ENCODE results near the gene HCN1. TPM values are rescaled to one million over a fixed set of nuclear protein-coding genes. Genes with fewer than 3 reads are reported as not detected.

HCN1 gene
- total RNA-seq, 1 experiment from 2014 or later, result not detected

GRCh38 chr5:45288746-45289145 is 407.4 kb downstream of the HCN1 start:
- DNase-seq (ENCODE audit: low spot score), result no peak

DNA sequence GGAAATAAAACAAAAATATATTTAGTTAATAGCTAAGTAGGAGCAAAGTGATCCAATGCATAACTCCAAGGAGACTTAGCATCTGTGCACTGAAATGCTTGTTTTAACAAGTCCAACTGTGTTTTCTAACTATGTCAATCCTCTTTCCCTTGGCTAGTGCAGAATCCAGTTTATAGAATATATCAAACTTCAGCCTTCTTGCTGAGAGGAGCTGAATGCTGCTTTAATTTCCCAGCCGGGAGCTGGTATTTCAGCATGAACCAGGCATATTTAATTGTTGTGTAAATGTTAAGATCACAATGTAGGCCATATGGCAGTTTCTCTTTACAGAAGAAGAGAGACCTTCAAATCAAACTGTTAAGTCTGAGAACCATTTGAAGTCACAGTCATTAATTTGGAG is 411.7 kb downstream of the HCN1 start:
- DNase-seq (ENCODE audit: low spot score), result no peak

DNA sequence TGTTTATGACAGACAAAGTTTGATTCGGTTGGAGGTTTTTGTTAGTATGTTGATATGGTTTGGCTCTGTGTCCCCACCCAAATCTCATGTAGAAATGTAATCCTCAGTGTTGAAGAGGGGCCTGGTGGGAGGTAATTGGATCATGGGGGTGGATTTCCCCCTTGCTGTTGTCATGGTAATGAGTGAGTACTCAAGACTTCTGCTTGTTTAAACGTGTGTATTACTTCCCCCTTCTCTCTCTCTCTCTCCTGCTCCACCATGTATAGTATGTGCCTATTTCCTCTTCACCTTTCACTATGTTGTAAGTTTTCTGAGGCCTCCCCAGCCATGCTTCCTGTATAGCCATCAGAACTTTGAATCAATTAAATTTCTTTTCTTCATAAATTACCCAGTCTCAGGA is 415.1 kb downstream of the HCN1 start:
- DNase-seq (ENCODE audit: low spot score), result no peak

DNA sequence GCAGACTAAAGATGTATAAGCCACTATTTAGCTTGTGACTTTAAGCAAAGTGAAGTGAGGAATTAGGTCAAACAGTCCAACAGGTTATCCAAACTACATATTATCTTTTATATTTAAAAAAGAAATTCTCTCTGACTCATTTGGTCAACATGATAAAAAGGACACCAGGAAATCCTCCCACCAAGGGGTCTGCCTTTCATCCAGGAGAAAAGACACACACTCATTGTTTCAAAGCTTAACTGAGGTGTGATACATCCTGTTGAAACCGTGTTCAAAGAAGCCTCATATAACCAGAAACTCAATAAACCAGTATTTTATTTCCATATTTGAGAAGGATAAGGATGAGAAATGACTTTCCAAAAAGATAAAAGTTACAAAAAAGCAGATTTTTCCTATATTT is 417.1 kb downstream of the HCN1 start:
- peak; percentile 26 for DNase-seq (ENCODE audit: low spot score)

GRCh38 chr5:45277860-45278259 is 418.3 kb downstream of the HCN1 start:
- DNase-seq (ENCODE audit: low spot score), result peak; percentile 55

DNA sequence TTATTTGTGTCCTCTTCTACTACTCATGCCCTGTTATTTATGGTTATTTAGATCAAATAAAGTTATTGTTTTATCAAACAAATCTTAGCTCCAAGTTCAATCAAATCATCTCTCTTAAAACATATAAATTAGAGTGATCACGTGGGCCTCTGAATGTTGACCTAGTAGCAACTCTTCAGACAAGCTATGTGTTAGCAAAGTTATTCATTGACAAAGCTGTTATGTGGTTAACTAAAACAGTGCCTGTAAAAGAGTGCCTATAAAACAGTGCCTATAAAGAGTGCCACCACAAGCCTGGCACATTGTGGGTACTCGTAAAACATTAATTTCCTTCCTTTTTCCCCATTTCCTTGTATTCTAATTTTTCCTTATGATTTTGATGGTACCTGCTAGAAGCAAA is 421.9 kb downstream of the HCN1 start:
- no peak for DNase-seq (ENCODE audit: low spot score)

GRCh38 chr5:45271626-45272025 is 424.6 kb downstream of the HCN1 start:
- no peak for DNase-seq (ENCODE audit: low spot score)

GRCh38 chr5:45264447-45264846 is 431.7 kb downstream of the HCN1 start:
- DNase-seq (ENCODE audit: low spot score), result no peak

DNA sequence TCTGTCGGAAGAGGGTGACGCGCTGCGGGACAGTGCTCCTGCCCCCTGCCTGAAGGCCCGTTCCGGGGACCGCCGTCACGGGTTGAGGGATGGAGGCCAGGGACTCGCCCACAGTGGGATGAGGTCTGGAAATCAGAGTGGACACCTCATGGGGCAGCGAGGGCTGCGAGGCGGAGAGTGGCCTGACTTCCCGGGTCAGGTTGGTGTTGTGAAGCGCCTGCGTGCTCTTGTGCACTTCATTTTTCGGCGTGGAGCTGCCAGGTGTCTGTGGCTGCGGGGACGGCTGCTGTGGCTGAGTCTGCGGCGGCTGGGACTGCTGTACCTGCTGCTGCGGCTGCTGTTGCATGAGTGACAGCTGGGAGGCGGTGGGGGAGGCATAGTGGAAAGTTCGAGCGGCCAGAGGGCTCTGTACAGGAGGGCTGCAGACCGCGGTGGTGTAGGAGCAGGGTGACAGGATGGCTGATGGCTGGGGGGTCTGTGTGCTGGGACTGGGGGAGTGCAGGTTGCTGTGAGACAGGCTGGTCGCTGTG is 434.1 kb downstream of the HCN1 start:
- no peak for DNase-seq (ENCODE audit: low spot score)

- DNase-seq (ENCODE audit: low spot score), result no peak
These were observed 435.1 kb downstream of the HCN1 start for GRCh38 chr5:45261125-45261524.

DNA sequence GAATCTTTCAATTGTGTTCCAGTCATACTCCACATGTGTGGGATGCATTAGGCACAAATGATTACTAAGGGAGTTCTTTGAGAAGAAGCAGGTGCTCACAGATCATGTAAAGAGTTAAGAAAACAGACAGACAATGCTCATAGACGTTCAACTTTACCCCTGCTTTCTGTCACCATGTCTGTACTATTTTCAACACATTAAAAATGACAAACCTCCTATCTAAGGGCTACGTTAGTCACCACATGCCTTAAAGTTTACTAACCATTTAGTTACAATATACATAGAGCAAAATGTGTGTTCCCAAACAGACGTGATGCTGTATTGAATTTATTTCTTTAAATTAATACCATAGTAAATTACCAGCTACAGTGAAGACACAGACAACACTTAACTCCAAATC is 435.9 kb downstream of the HCN1 start:
- no peak for DNase-seq (ENCODE audit: low spot score)

- peak; percentile 8 for DNase-seq (ENCODE audit: low spot score)
These were observed 443.2 kb downstream of the HCN1 start for GRCh38 chr5:45252978-45253377.

DNA sequence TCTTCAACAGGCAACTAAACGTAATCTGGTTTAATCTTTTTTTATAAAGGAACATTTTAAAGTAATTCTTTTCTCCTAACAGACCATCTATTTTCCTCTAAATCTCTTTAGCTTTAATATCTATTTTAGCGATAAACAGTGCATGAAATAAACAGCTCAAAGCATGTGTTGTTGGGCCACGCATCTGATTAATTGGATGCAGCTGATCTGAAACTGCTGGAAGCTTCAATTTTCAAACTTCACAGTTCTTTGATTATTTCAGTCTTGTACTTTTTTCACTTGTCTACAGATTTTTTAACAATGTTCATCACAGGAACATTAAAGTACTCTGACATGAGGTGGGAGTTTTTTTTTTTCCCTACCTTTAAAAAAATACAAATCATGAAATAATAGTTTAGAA is 443.6 kb downstream of the HCN1 start:
- DNase-seq (ENCODE audit: low spot score), result no peak

DNA sequence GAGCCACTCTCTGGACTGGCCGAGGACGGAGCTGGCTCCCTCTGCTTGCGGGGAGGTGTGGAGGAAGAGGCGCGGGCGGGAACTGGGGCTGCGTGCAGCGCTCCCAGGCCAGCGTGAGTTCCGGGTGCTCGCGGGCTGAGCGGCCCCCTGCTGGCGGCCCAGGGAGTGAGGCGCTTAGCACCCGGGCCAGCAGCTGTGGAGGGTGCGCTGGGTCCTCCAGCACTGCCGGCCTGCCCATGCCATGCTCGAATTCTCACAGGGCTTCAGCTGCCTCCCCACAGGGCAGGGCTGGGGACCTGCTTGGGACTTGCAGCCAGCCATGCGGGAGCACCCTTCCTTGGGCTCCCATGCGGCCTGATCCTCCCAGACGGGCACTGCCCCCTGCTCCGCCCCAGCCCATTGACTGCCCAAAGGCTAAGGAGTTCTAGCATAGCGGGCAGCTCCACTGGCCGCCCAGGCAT is 470.6 kb downstream of the HCN1 start:
- no peak for DNase-seq (ENCODE audit: low spot score)

DNA sequence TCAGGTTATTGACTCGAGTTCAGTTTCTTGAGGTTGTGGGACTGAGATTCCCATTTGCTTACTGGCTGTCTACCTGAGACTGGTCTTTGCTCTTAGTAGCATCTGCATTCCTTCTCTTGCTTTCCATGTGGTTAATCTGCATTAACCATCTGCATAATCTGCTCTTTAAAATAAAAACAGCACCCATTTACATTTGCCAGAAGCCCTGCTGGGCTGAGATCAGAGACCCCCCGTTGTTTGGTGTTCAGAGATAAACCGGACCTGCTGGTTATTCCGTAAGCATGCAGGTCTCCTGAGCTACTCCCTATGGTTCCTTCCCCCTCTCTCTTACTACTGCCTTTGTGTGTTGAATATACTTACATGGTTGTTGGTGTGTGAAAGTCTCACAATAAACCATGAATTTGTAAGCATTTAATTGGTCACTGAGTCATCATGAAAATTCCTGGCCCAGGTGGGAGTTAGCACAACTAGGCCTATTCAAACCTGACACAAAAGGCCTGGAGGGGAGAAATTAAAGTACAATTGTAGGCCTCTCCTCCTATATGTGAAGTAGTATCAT is 490.7 kb downstream of the HCN1 start:
- DNase-seq (ENCODE audit: low spot score), result no peak
